Tibial nerve (tissue), 4 donors: ENCODE results near the gene RUNX1. TPM values are rescaled to one million over a fixed set of nuclear protein-coding genes. Genes with fewer than 3 reads are reported as not detected.

ENCODE experiments used
- DNase-seq, 2 donors: peaks; one replicate each; pipeline ENCODE4 v3.0.0-alpha.2; 2019; ENCODE audit warnings: low spot score in 2 of 2
- H3K27ac ChIP-seq, 4 donors: fragments of 200-600 bp; sonication (generic) in 3 of 4; one replicate each; pipeline ENCODE4 v1.5.1; 2017 to 2019; ENCODE audit warnings: mild to moderate bottlenecking in 1 of 4
- H3K27me3 ChIP-seq, 2 donors: fragments of 200-600 bp; sonication (generic) in 1 of 2; one replicate each; pipeline versions ENCODE4 v1.5.1 to v1.6.0; 2017 to 2019
- H3K36me3 ChIP-seq, 3 donors: fragments of 200-600 bp; sonication (generic); one replicate each; pipeline ENCODE4 v1.5.1; 2018 to 2019
- H3K4me1 ChIP-seq, 4 donors: fragments of 200-600 bp; sonication (generic) in 3 of 4; one replicate each; pipeline ENCODE4 v1.5.1; 2017 to 2019
- H3K4me3 ChIP-seq, 4 donors: fragments of 200-600 bp; sonication (generic) in 3 of 4; one replicate each; pipeline ENCODE4 v1.5.1; 2017 to 2019; ENCODE audit warnings: mild to moderate bottlenecking in 1 of 4, moderate library complexity in 1 of 4
- H3K9me3 ChIP-seq, 4 donors: fragments of 200-600 bp; sonication (generic) in 3 of 4; one replicate each; pipeline ENCODE4 v1.5.1; 2017 to 2019
- CTCF ChIP-seq, 5 experiments: fragments of 200-600 bp in 3 of 5; fragments of 450-650 bp in 2 of 5; sonication (generic) in 3 of 5; IDR thresholded peaks; one replicate each; pipeline ENCODE4 v1.5.1; 2016 to 2019; ENCODE audit warnings: antibody characterized with exemption in 5 of 5, mild to moderate bottlenecking in 3 of 5, moderate library complexity in 2 of 5
- EP300 ChIP-seq, 2 donors: sonication (generic); formaldehyde crosslinking; IDR thresholded peaks; one replicate each; pipeline ENCODE4 v1.6.1; 2017; ENCODE audit warnings: antibody characterized with exemption in 2 of 2, mild to moderate bottlenecking in 1 of 2
- POLR2A ChIP-seq, 2 donors: fragments of 450-650 bp; IDR thresholded peaks; one replicate each; pipeline ENCODE4 v1.6.1; 2017; ENCODE audit warnings: antibody characterized with exemption in 2 of 2, mild to moderate bottlenecking in 2 of 2, moderate library complexity in 2 of 2
- WGBS, 2 donors: methylation state at CpG; one replicate each; pipeline ENCODE4 v1.1.5; 2018; 5-methylcytosine and 5-hydroxymethylcytosine counted together
- total RNA-seq, 4 donors: library from RNA; depleted of rRNA; stranded (reverse); fragments of >200 nt; gene quantifications; one replicate each; pipeline ENCODE4 v1.1.0, GENCODE V29; 2016

The RUNX1 gene
- total RNA-seq, 4 donors from 2014 or later: 23.6 to 36.9 (median 26.3) TPM

GRCh38 chr21:35045542-35046262 is 3.4 kb downstream of the RUNX1 start:
- Histone ChIP-seq H3K27me3 (no peaks in the 10 kb centered on the region), H3K36me3 (no peaks in the 10 kb centered on the region), H3K4me1 (peaks cover 0 to 22% (median 10%) of the 10 kb centered on the region in 4 donors), H3K9me3 (no peaks in the 10 kb centered on the region), H3K4me3 (no peak overlapping the region), H3K27ac (no peak overlapping the region)
- 84 to 92% methylated on average over 17 of the region's 17 CpGs for WGBS, 2 donors
- DNase-seq: no peak
- TF ChIP-seq CTCF (IDR thresholded peaks at IDR 0.05): no peak
- TF ChIP-seq POLR2A (IDR thresholded peaks at IDR 0.05): no peak
- TF ChIP-seq EP300 (IDR thresholded peaks at IDR 0.05): no peak

- TF ChIP-seq POLR2A (IDR thresholded peaks at IDR 0.05): no peak
- no peak for TF ChIP-seq CTCF (IDR thresholded peaks at IDR 0.05)
- no peak for TF ChIP-seq EP300 (IDR thresholded peaks at IDR 0.05)
- no peaks in the 10 kb centered on the region for H3K27me3 ChIP-seq
- peaks cover 0 to 22% (median 8%) of the 10 kb centered on the region in 4 donors for H3K4me1 ChIP-seq
- DNase-seq: no peak
- H3K4me3 ChIP-seq: no peak overlapping the region
- no peaks in the 10 kb centered on the region for H3K36me3 ChIP-seq
- 88 to 89% methylated on average over 8 of the region's 8 CpGs for whole genome bisulfite sequencing, 2 donors
- H3K9me3 ChIP-seq: no peaks in the 10 kb centered on the region
- no peak overlapping the region for H3K27ac ChIP-seq
Measured at GRCh38 chr21:35044770-35045541, 4.1 kb downstream of the RUNX1 start.

DNA sequence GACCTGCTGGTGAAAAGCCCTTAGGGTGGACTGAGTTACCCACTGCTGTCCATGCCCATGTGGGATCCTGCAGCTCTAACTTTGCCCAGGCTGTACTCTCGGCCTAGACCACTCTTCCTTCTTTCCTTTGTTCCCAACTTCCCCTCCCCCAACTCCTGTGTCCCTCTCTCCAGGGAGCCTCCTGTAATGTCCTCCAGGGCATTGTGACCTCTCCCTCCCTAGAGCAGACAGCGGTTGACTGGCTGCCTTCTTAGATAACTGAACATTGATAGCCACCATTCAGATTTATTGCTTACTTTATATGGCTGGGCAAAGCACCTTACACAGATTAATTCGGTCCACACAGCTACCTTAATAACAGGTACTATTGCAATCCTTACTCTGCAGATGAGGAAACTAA is 5.0 kb downstream of the RUNX1 start:
- H3K36me3 ChIP-seq: no peaks in the 10 kb centered on the region
- TF ChIP-seq EP300 (IDR thresholded peaks at IDR 0.05) (no peak), CTCF (IDR thresholded peaks at IDR 0.05) (no peak), POLR2A (IDR thresholded peaks at IDR 0.05) (no peak)

DNA sequence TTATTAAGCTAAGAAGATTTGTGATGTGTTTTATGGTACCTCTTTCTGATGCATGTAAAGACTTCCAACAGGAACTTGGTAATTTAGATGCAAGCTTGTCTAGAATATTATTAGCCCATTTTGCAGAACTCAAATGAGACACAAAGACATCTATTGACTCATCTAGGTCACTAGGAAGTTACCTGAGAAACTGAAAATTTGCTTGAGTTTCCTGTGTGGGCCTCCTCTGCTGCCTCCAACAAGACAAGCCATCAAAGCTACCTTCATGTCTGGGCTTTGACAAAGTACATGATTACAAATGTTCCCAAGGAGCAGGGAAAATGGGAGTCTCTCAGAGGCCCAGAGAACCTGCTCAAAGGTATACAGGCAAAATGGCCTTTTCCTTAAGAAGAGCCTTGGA is 5.6 kb downstream of the RUNX1 start:
- TF ChIP-seq POLR2A (IDR thresholded peaks at IDR 0.05): no peak
- TF ChIP-seq EP300 (IDR thresholded peaks at IDR 0.05): no peak
- no peak for TF ChIP-seq CTCF (IDR thresholded peaks at IDR 0.05)
- Histone ChIP-seq H3K27ac (no peak overlapping the region), H3K9me3 (no peaks in the 10 kb centered on the region), H3K36me3 (no peaks in the 10 kb centered on the region), H3K4me3 (no peak overlapping the region), H3K27me3 (no peaks in the 10 kb centered on the region), H3K4me1 (peaks cover 0 to 22% (median 8%) of the 10 kb centered on the region in 4 donors)
- DNase-seq: no peak

More for the DNA sequence above, 5.0 kb downstream of the RUNX1 start:
- WGBS, 2 donors: 79 to 90% methylated on average over 3 of the region's 3 CpGs
- H3K9me3 ChIP-seq: no peaks in the 10 kb centered on the region
- H3K27me3 ChIP-seq: no peaks in the 10 kb centered on the region
- H3K27ac ChIP-seq: no peak overlapping the region
- peaks cover 0 to 22% (median 8%) of the 10 kb centered on the region in 4 donors for H3K4me1 ChIP-seq
- no peak overlapping the region for H3K4me3 ChIP-seq
- no peak for DNase-seq

DNA sequence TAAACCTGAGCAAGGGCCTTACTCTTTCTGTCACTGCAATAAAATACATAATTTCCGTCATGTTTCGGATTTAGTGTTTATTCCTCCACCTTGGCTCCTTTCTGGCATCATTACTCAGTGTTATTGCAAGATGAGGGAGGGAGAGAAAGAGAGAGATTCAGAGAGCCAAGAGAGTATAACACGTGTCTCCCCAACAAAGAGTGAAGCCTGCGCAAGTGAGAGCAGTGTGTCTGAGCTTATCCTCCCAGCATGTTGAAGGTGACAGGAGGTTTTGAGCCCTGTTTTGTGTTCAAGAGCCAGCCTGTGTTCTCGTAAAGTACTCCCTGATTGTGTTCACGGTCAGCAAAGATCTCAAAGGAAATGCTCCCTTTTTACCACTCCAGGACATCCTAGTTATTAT is 6.3 kb downstream of the RUNX1 start:
- Histone ChIP-seq H3K36me3 (no peaks in the 10 kb centered on the region), H3K4me3 (no peak overlapping the region), H3K4me1 (peaks cover 0 to 17% (median 5%) of the 10 kb centered on the region in 4 donors), H3K27ac (no peak overlapping the region), H3K9me3 (no peaks in the 10 kb centered on the region), H3K27me3 (no peaks in the 10 kb centered on the region)
- WGBS, 2 donors: 89 to 93% methylated on average over 6 of the region's 6 CpGs
- TF ChIP-seq POLR2A (IDR thresholded peaks at IDR 0.05) (no peak), EP300 (IDR thresholded peaks at IDR 0.05) (no peak), CTCF (IDR thresholded peaks at IDR 0.05) (no peak)
- DNase-seq: no peak
